Activated CD4-positive, alpha-beta T cell treated with anti-CD3 and anti-CD28 coated beads for 36 hours (primary cell): ENCODE measurements around the gene TSHZ3. TPM values are rescaled to one million over a fixed set of nuclear protein-coding genes. Genes with fewer than 3 reads are reported as not detected.

Experiments used
- ATAC-seq: fragments of 200-7000 bp; cut with Tn5 transposase; one replicate; pipeline ENCODE4 v1.10.0; 2021; ENCODE audit warnings: mild to moderate bottlenecking, moderate library complexity
- CTCF ChIA-PET: fragments of 350-600 bp; sonication (Branson Sonifier 250); formaldehyde crosslinking; loops from one replicate; lab custom pipeline; 2021; ENCODE audit warnings: antibody characterized with exemption; lab: Charles Lee
- POLR2A ChIA-PET: fragments of 350-600 bp; sonication (Branson Sonifier 250); formaldehyde crosslinking; loops from one replicate; lab custom pipeline; 2021; ENCODE audit warnings: antibody characterized with exemption, inconsistent platforms; lab: Charles Lee
- DNase-seq: peaks from one replicate; pipeline ENCODE4 v3.0.0-alpha.2; 2020
- H3K27ac Mint-ChIP-seq: one replicate; pipeline ENCODE4 v1.8.0; 2021; ENCODE audit warnings: mixed read lengths
- H3K27me3 Mint-ChIP-seq: one replicate; pipeline ENCODE4 v1.8.0; 2021; ENCODE audit warnings: mixed read lengths
- H3K36me3 Mint-ChIP-seq: one replicate; pipeline ENCODE4 v1.8.0; 2021; ENCODE audit warnings: low read depth, mixed read lengths
- H3K4me1 Mint-ChIP-seq: one replicate; pipeline ENCODE4 v1.8.0; 2021; ENCODE audit warnings: mixed read lengths
- H3K4me3 Mint-ChIP-seq: one replicate; pipeline ENCODE4 v1.8.0; 2021; ENCODE audit warnings: mild to moderate bottlenecking, moderate library complexity, mixed read lengths
- H3K9me3 Mint-ChIP-seq: one replicate; pipeline ENCODE4 v1.8.0; 2021; ENCODE audit warnings: low read depth, mixed read lengths
- intact Hi-C, 2 experiments: fragments of 100-400 bp; cut with DNase I in 1 of 2; cut with micrococcal nuclease in 1 of 2; formaldehyde crosslinking; loops; one replicate each; pipeline versions ENCODE4 v1.14.2 to v1.15.1; 2022 to 2024; cut with DNase I, micrococcal nuclease
- total RNA-seq, 2 experiments: library from RNA; stranded (reverse); gene quantifications; one replicate each; pipeline ENCODE4 v1.2.3, GENCODE V29; 2021

The TSHZ3 gene
- total RNA-seq, 2 experiments from 2014 or later: 0.85 to 1.6 TPM

DNA sequence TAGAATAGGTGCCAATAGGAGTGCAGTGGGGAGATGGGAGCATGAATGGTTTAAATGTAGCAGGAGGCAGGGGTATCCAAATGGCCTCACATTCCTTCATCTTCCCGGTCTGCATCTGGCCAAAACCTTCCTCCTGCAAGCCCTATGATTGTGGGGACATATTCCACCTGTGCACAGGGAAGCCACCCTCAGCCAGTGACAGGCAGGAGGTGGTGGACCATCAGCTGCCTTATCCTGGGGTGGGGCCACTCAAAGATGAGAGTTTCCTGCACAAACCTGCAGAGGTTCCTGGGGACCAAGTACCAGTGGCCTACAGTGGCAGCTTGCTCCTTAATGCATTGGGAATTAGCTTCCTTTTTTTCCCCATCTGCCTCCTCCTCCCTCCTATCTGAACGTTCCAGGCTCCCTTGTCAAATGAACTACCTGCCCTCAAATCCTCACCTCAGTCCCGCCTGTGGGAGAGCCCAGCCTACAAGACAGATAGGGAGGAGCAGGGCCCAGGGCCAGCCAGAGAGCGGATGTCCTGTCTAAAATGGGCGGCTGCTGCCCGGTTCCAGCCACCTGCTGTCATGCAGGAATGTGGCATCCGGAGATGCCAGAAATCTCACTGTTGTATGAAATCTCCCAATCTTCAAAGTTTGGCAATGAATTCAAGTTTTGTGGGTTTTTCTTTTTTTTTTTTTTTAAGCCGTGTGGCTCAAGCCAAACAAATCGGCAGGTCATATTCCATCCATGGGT is 85.0 kb downstream of the TSHZ3 start:
- Mint-ChIP-seq H3K27ac (no peak overlapping the region), H3K4me1 (peaks cover 3% of the 10 kb centered on the region), H3K36me3 (no peaks in the 10 kb centered on the region), H3K4me3 (no peak overlapping the region), H3K9me3 (no peaks in the 10 kb centered on the region), H3K27me3 (peaks cover 12% of the 10 kb centered on the region)
- ChIA-PET CTCF (interaction anchor here (0.7 kb wide), 1 partner anchor 1182 kb away, joined by 4 read pairs; no protein-coding TSS in a partner anchor), POLR2A (no interaction called here)
- intact Hi-C loops: no loop called here
- DNase-seq (no peak), ATAC-seq (no peak)

DNA sequence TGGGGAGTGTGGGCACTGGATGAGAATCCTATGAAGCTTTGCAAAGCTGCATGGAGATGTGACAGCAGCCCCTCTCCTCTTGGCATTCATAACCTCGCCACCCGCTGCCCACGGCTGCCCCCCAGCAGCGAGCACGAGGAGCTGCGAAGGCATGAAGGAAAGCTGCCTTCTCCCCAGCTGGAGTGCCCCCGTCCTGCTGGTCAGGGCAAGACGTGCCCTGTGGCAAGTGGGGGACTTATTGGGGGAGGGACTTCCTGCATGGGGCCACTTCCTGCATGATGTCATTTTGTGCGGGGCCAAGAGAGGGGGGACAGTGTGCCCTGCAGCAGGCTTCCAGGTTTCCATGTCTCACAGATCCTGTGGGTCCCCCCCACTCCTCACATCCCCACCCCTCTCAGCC is 85.9 kb downstream of the TSHZ3 start:
- Mint-ChIP-seq H3K4me3 (no peak overlapping the region), H3K36me3 (no peaks in the 10 kb centered on the region), H3K27me3 (peaks cover 14% of the 10 kb centered on the region), H3K4me1 (peaks cover 3% of the 10 kb centered on the region), H3K27ac (no peak overlapping the region), H3K9me3 (no peaks in the 10 kb centered on the region)
- ChIA-PET CTCF (no interaction called here), POLR2A (no interaction called here)
- intact Hi-C loops: no loop called here
- ATAC-seq: no peak
- DNase-seq: no peak

DNA sequence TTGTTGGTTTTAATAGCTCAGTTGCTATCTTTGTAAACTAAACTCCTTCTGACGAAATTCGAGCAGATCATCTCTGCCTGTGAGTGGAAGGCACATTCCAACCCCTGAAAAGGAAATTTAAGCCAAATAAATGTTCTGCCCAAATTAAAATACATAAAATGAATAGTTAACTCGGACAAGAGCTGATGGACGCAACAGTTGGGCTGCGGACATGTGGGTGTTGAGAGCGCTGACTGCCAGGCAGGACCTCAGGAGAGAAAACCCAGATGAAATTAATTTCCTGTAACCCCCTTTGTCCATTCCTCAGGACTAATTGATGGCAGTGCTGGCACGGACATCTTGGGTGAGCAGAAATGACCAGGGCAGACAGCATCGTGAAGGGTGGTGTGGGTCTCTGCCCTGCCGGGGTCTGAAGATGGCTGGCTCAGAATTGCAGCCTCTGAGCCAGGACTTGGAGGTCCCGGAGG is 86.5 kb downstream of the TSHZ3 start:
- Mint-ChIP-seq H3K36me3 (no peaks in the 10 kb centered on the region), H3K4me1 (peaks cover 3% of the 10 kb centered on the region), H3K27me3 (peaks cover 15% of the 10 kb centered on the region), H3K27ac (no peak overlapping the region), H3K4me3 (no peak overlapping the region), H3K9me3 (no peaks in the 10 kb centered on the region)
- POLR2A ChIA-PET: no interaction called here
- no peak for DNase-seq
- CTCF ChIA-PET: interaction anchor here (0.7 kb wide), 1 partner anchor 153 kb away, joined by 3 read pairs; no protein-coding TSS in a partner anchor
- ATAC-seq: no peak
- intact Hi-C loops: no loop called here

- H3K27me3 Mint-ChIP-seq: peaks cover 15% of the 10 kb centered on the region
- H3K4me3 Mint-ChIP-seq: no peak overlapping the region
Measured at GRCh38 chr19:31261603-31262212, 87.5 kb downstream of the TSHZ3 start.

GRCh38 chr19:31261019-31261602 is 88.1 kb downstream of the TSHZ3 start:
- ATAC-seq (no peak), DNase-seq (no peak)
- Mint-ChIP-seq H3K27me3 (peaks cover 15% of the 10 kb centered on the region), H3K4me3 (no peak overlapping the region), H3K4me1 (peaks cover 3% of the 10 kb centered on the region), H3K9me3 (no peaks in the 10 kb centered on the region), H3K36me3 (no peaks in the 10 kb centered on the region), H3K27ac (no peak overlapping the region)
- CTCF ChIA-PET: no interaction called here
- POLR2A ChIA-PET: no interaction called here
- intact Hi-C loops: no loop called here

More at GRCh38 chr19:31261603-31262212, 87.5 kb downstream of the TSHZ3 start:
- Mint-ChIP-seq H3K27ac (no peak overlapping the region), H3K36me3 (no peaks in the 10 kb centered on the region), H3K9me3 (no peaks in the 10 kb centered on the region), H3K4me1 (peaks cover 3% of the 10 kb centered on the region)
- CTCF ChIA-PET: interaction anchor here (0.7 kb wide), 1 partner anchor 152 kb away, joined by 3 read pairs; no protein-coding TSS in a partner anchor
- POLR2A ChIA-PET: interaction anchor here (0.8 kb wide), 1 partner anchor 12 kb away, joined by 7 read pairs; no protein-coding TSS in a partner anchor
- intact Hi-C loops: no loop called here
- ATAC-seq: no peak
- no peak for DNase-seq

GRCh38 chr19:31260171-31260933 is 88.9 kb downstream of the TSHZ3 start:
- CTCF ChIA-PET: no interaction called here
- H3K27me3 Mint-ChIP-seq: peaks cover 15% of the 10 kb centered on the region
- H3K27ac Mint-ChIP-seq: no peak overlapping the region
- intact Hi-C loops: no loop called here
- H3K9me3 Mint-ChIP-seq: no peaks in the 10 kb centered on the region
- POLR2A ChIA-PET: no interaction called here
- ATAC-seq (no peak), DNase-seq (no peak)
- peaks cover 3% of the 10 kb centered on the region for H3K4me1 Mint-ChIP-seq
- H3K36me3 Mint-ChIP-seq: no peaks in the 10 kb centered on the region
- H3K4me3 Mint-ChIP-seq: no peak overlapping the region

DNA sequence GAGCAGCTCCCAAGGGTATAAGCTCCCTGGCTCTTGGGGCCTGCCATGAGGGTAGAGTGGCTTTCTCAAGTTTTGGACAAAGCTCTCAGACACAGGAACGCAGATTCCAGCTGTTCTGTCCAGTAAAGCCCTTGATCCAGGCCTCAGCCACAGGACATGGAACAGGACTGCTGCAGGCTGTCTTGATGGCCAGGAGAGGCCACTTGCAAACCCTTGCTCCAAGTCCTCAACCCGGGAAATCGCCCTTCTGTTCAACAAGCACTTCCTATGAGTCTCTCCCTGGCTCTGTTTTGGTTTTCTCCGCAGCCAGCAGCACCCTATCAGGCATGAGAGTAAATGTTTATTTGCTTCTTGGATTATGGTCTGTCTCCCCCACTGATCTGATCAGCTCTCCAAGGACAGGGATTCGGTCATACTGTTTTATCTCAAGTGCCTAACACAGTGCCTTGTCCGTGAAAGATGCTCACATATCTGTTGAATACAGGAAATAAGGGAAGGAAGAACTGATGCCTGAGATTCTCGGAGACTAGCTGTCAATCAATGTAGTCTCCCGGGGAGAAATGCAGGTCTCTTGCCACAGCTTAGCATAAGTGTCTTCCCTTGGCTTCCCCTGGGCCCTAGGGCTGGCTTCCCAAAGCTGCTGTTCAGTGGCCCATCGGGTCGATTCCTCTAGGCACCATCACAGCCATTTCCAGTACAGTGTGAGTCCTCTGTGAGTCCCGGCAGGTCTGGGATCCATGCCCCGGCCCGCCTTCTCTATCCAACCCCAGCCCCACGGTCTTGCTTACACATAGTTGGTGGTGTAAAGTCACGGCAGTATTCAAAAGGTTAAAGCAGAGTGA is 90.8 kb downstream of the TSHZ3 start:
- peaks cover 13% of the 10 kb centered on the region for H3K27me3 Mint-ChIP-seq
- POLR2A ChIA-PET: no interaction called here
- CTCF ChIA-PET: interaction anchor here (0.6 kb wide), 1 partner anchor 645 kb away, joined by 3 read pairs; no protein-coding TSS in a partner anchor
- H3K4me3 Mint-ChIP-seq: no peak overlapping the region
- peaks cover 3% of the 10 kb centered on the region for H3K4me1 Mint-ChIP-seq
- intact Hi-C loops: no loop called here
- DNase-seq: no peak
- H3K36me3 Mint-ChIP-seq: no peaks in the 10 kb centered on the region
- no peak overlapping the region for H3K27ac Mint-ChIP-seq
- ATAC-seq: no peak
- no peaks in the 10 kb centered on the region for H3K9me3 Mint-ChIP-seq

DNA sequence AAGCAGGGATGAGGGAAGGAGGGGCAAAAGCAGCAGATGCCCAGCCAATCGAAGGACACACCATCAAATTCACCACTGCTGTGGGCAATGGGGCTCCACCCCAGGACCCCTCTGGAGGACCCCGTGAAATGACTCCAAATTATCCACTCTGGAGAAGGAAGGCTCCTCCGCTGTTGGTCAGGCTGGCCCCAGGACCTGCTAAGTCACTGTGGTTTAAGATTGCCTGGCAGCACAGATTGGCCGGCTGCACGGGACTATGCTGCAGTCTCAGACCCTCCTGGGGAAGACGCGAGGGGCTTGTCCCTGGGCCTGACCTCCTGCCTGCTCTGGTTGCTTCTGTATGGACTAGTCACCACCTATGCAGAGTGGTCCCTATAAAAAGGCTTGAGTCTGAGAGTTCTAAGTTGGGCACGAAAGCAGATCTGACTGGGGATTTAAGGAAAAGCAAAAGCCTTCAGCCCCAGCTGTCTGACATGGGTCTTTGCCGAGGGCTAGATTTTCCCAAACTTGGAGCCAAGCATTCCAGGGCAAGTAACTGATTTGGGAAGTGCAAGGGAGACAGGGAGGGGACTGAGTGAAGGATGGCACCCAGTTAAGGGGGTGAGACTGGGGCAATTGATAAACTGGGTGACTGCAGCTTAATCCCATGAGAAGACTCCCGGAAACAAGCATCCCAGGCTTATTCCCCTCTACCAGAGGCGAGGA is 91.7 kb downstream of the TSHZ3 start:
- ATAC-seq: no peak
- intact Hi-C loops: no loop called here
- Mint-ChIP-seq H3K4me1 (peaks cover 3% of the 10 kb centered on the region), H3K27ac (no peak overlapping the region), H3K36me3 (no peaks in the 10 kb centered on the region), H3K9me3 (no peaks in the 10 kb centered on the region), H3K4me3 (no peak overlapping the region), H3K27me3 (peaks cover 10% of the 10 kb centered on the region)
- CTCF ChIA-PET: interaction anchor here (0.5 to 0.6 kb wide), 2 partner anchors 113 to 607 kb away, joined by 3 to 4 read pairs; no protein-coding TSS in a partner anchor
- POLR2A ChIA-PET: no interaction called here
- no peak for DNase-seq

GRCh38 chr19:31257025-31257424 is 92.2 kb downstream of the TSHZ3 start:
- peaks cover 10% of the 10 kb centered on the region for H3K27me3 Mint-ChIP-seq
- ATAC-seq (no peak), DNase-seq (no peak)
- no peak overlapping the region for H3K4me3 Mint-ChIP-seq
- intact Hi-C loops: no loop called here
- peaks cover 3% of the 10 kb centered on the region for H3K4me1 Mint-ChIP-seq
- no peak overlapping the region for H3K27ac Mint-ChIP-seq
- H3K9me3 Mint-ChIP-seq: no peaks in the 10 kb centered on the region
- ChIA-PET POLR2A (no interaction called here), CTCF (interaction anchor here (0.6 kb wide), 1 partner anchor 606 kb away, joined by 3 read pairs; no protein-coding TSS in a partner anchor)
- no peaks in the 10 kb centered on the region for H3K36me3 Mint-ChIP-seq

DNA sequence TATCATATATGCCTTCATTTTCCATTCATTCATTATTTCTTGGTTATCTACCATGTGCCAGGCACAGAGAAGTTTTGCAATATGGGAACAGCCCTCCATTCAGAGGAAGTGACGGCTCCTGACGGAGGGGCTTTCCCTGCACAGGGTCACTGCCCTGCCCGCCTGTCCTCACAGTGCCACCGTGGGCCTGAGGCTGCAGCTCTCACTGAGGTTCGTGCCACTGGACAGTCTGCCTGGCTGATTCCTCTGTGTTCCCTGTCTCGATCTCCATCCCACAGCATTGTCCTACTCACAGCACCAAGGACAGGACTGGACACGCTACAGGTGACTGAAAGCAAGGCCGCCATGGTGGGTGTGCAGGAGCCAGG is 92.7 kb downstream of the TSHZ3 start:
- intact Hi-C loops: no loop called here
- peaks cover 10% of the 10 kb centered on the region for H3K27me3 Mint-ChIP-seq
- no peaks in the 10 kb centered on the region for H3K9me3 Mint-ChIP-seq
- DNase-seq: no peak
- ChIA-PET POLR2A (no interaction called here), CTCF (no interaction called here)
- H3K36me3 Mint-ChIP-seq: no peaks in the 10 kb centered on the region
- no peak for ATAC-seq
- H3K4me1 Mint-ChIP-seq: peaks cover 2% of the 10 kb centered on the region
- H3K4me3 Mint-ChIP-seq: no peak overlapping the region
- H3K27ac Mint-ChIP-seq: no peak overlapping the region
